Motor neuron (in vitro differentiated cells): Measurements from ENCODE around the gene NGB. TPM values are rescaled to one million over a fixed set of nuclear protein-coding genes. Genes with fewer than 3 reads are reported as not detected.

ENCODE experiments used
- ATAC-seq, 8 experiments: fragments of 200-7000 bp; cut with Tn5 transposase; replicated peaks in 6 of 8; 2 replicates each; pipeline ENCODE4 v1.8.0; 2021; ENCODE audit warnings: mild to moderate bottlenecking in 8 of 8, moderate library complexity in 8 of 8
- H3K27ac ChIP-seq, 2 donors: fragments of 250-450 bp; sonication (Bioruptor Pico); 2 replicates each; pipeline ENCODE4 v1.9.0; 2021; ENCODE audit warnings: antibody characterized with exemption in 2 of 2, mild to moderate bottlenecking in 2 of 2, moderate library complexity in 1 of 2
- H3K4me1 ChIP-seq, 2 donors: fragments of 250-450 bp; sonication (Bioruptor Pico); replicated peaks in 1 of 2; 2 replicates each; pipeline ENCODE4 v1.6.1; 2021; ENCODE audit warnings: antibody characterized with exemption in 2 of 2, mild to moderate bottlenecking in 2 of 2, moderate library complexity in 1 of 2
- H3K4me3 ChIP-seq, 5 donors: fragments of 250-450 bp; sonication (Bioruptor Pico); 2 replicates each; pipeline ENCODE4 v1.9.0; 2021; ENCODE audit warnings: antibody characterized with exemption in 5 of 5, mild to moderate bottlenecking in 5 of 5, moderate library complexity in 4 of 5
- WGBS, 10 experiments: fragments of 450-650 bp; shearing (Covaris generic); methylation state at CpG; one replicate each; pipeline ENCODE4 v1.0.0; 2022; 5-methylcytosine and 5-hydroxymethylcytosine counted together
- in situ Hi-C, 9 experiments: fragments of 400-800 bp; cut with MboI; loops; one replicate each; pipeline ENCODE4 v1.15.0; 2021; ENCODE audit warnings: low sequenced_read_pairs in 9 of 9, low pct_unique_long_range_greater_than_20kb in 2 of 9; ENCODE audit not compliant: unreplicated experiment in 9 of 9
- total RNA-seq, 8 experiments: library from RNA; unstranded; fragments of 300-600 nt; gene quantifications; 2 replicates each; pipeline versions ENCODE4 v1.2.3 to v1.2.4, GENCODE V29; 2022

The NGB gene
- total RNA-seq, 8 experiments from 2014 or later, result 0.09 to 0.85 (median 0.35) TPM; not detected in 1

- WGBS, 10 experiments, result 4 to 100% (median 90%) methylated on average over 1 to 4 of the region's 10 CpGs; no CpG with 5 or more reads in 6 of the 10 experiments
- in situ Hi-C loops, result no loop called here
- H3K4me3 ChIP-seq, result no peak overlapping the region
- ATAC-seq, result no peak
- H3K27ac ChIP-seq, result no peak overlapping the region
- H3K4me1 ChIP-seq, result no peaks in the 10 kb centered on the region
Measured at GRCh38 chr14:77257700-77258099, 13.3 kb downstream of the NGB start.

DNA sequence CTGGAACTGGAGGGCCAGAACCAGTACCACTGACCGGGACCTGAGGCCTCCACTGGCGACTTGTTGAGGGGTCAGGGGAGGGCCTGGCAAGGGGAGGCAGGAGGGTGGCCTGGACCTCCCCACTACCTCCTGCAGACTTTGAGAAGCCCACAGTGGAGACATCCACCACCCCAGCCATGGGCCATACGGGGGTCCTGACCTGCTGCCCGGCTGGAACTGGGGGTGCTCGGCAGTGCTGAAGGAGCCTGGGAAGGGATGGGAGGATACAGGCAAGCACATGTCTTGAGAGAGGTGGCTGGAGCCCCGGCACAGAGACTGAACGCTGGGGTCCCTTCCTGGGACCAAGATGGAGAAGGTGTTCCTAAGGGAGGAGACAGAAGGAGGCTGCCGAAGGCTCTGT lies 14.3 kb downstream of the NGB start:
- ATAC-seq, result peak in 2 of 8 experiments; percentile 6 to 10
- in situ Hi-C loops, result no loop called here
- no peak overlapping the region for H3K4me3 ChIP-seq
- no peaks in the 10 kb centered on the region for H3K4me1 ChIP-seq
- 7 to 100% (median 80%) methylated on average over 1 to 2 of the region's 8 CpGs; no CpG with 5 or more reads in 7 of the 10 experiments for WGBS, 10 experiments
- H3K27ac ChIP-seq, result no peak overlapping the region

DNA sequence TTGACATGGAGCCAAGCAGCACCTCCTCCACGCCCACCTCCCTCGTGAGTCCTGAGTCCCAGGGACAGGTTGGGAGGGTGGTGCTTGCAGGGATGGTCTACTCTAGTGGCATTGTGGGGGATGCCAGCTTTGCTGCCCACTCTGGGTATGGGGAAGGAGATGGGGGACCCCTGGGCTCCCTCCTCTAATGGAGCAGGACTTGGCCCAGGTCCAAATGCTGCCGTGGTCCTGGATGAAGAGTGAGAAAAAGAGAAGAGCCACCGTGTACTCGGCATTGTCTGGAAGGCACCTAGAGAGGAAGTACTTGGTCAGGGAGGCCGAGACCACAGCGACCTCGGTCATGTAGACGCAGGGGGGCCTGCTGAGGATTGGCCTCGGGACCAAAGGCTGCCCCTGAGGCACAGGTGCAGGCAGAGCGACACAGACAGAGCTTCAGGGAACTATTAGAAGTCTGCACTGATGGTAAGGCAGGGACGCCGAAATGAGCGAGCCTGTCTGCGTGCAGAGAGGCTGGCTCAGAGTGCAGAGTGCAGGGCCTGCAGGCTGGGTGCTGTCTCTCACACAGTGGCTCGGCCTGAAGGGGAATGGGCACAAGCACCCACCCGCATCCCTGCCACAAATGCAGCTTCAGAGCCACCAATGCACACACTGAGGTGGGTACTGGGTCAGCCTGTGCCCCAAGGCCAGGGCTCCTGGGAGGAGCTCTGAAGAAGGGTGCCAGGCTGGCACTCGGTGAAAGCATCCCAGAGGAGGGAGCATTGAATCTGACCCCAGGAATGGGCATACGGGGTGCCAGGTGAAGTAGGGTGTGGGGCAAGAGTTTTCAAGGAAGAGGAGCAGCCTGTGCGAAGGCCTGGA lies 17.4 kb downstream of the NGB start:
- Histone ChIP-seq H3K4me3 (no peak overlapping the region), H3K27ac (no peak overlapping the region), H3K4me1 (no peaks in the 10 kb centered on the region)
- 0 to 100% (median 70%) methylated on average over 1 to 10 of the region's 20 CpGs; no CpG with 5 or more reads in 1 of the 10 experiments for WGBS, 10 experiments
- in situ Hi-C loops, result no loop called here
- ATAC-seq, result no peak

- ATAC-seq, result no peak
- Histone ChIP-seq H3K4me3 (no peak overlapping the region), H3K4me1 (no peaks in the 10 kb centered on the region), H3K27ac (no peak overlapping the region)
- in situ Hi-C loops, result no loop called here
- 76 to 100% (median 83%) methylated on average over 1 to 10 of the region's 11 CpGs; no CpG with 5 or more reads in 6 of the 10 experiments for WGBS, 10 experiments
Measured at GRCh38 chr14:77251870-77252269, 19.1 kb downstream of the NGB start.

GRCh38 chr14:77250927-77251326 lies 20.1 kb downstream of the NGB start:
- WGBS, 10 experiments, result 26 to 97% (median 73%) methylated on average over 2 to 6 of the region's 6 CpGs
- H3K27ac ChIP-seq, result no peak overlapping the region
- ATAC-seq, result no peak
- H3K4me1 ChIP-seq, result no peaks in the 10 kb centered on the region
- in situ Hi-C loops, result no loop called here
- H3K4me3 ChIP-seq, result no peak overlapping the region

DNA sequence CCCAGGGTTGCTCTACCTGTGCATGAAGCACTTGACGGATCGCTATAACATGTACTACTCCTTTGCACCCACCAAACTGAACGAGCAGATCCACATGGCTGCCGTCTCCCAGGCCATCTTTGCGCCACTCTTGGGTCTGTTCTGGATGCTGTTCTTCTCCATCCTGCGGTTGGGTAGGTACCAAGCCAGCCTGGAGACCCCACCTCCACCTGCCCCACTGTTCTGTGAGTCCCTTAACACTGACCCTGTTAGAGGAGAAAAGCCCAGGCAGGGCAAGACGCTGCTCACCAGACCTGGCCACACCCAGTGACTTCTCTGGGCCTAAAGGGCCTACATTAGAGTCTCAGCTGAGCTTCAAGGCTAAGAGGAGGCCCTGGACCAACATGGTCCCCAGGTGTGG lies 21.7 kb downstream of the NGB start:
- no peaks in the 10 kb centered on the region for H3K4me1 ChIP-seq
- no peak for ATAC-seq
- in situ Hi-C loops, result no loop called here
- 43 to 100% (median 92%) methylated on average over 1 to 7 of the region's 7 CpGs; no CpG with 5 or more reads in 3 of the 10 experiments for WGBS, 10 experiments
- no peak overlapping the region for H3K4me3 ChIP-seq
- H3K27ac ChIP-seq, result no peak overlapping the region

DNA sequence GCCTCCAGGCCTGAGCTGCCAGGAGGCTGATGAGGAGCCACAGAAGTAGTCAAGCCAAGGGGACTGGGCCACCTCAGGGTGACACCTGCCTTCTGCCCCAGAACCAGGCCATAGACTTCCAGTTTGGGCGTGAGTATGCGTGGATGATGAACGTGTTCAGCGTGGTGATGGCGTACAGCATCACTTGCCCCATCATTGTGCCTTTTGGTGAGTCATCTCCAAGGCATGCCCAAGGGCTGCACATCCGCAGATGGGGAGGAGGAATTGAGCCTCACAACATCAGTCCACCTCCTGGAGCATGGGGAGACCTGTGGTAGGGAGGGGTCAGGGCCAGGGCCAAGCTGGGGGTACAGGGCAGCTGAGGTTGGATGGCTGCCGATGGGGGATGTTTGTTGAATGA lies 22.3 kb downstream of the NGB start:
- Histone ChIP-seq H3K27ac (no peak overlapping the region), H3K4me3 (no peak overlapping the region), H3K4me1 (no peaks in the 10 kb centered on the region)
- in situ Hi-C loops, result no loop called here
- ATAC-seq, result no peak
- WGBS, 10 experiments, result 80 to 100% (median 100%) methylated on average over 1 to 2 of the region's 7 CpGs; no CpG with 5 or more reads in 7 of the 10 experiments

GRCh38 chr14:77246784-77247183 lies 24.2 kb downstream of the NGB start:
- WGBS, 10 experiments, result 60 to 100% (median 100%) methylated on average over 1 of the region's 1 CpG; no CpG with 5 or more reads in 3 of the 10 experiments
- no peak overlapping the region for H3K4me3 ChIP-seq
- in situ Hi-C loops, result no loop called here

GRCh38 chr14:77245820-77246219 lies 25.2 kb downstream of the NGB start:
- ATAC-seq, result no peak
- in situ Hi-C loops, result no loop called here
- no peak overlapping the region for H3K27ac ChIP-seq
- H3K4me1 ChIP-seq, result no peaks in the 10 kb centered on the region
- H3K4me3 ChIP-seq, result no peak overlapping the region
- WGBS, 10 experiments, result 0 to 100% (median 80%) methylated on average over 1 to 4 of the region's 4 CpGs

More at GRCh38 chr14:77246784-77247183, 24.2 kb downstream of the NGB start:
- ATAC-seq, result no peak
- H3K27ac ChIP-seq, result no peak overlapping the region
- no peaks in the 10 kb centered on the region for H3K4me1 ChIP-seq

DNA sequence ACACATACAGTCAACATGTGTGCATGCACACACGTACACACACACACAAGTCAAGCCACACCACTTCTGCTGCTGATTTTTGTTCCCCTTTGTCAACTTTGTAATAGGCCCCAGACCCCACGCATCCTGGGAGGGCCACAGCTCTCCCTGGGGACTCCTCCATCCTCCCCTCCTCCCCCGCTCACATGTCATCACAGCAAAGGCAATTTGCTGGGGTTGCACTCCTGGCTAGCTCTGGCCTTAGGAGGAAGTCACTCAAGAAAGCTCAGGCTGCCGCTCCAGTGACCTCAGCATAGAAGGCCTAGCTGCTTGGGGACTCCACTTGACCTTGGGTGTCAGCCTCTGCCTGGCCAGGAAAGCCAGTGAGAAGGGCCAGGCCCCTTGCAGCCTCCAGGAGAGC lies 27.2 kb downstream of the NGB start:
- ATAC-seq, result no peak
- WGBS, 10 experiments, result 0 to 100% (median 35%) methylated on average over 1 to 2 of the region's 4 CpGs; no CpG with 5 or more reads in 6 of the 10 experiments
- in situ Hi-C loops, result no loop called here
- H3K4me3 ChIP-seq, result no peak overlapping the region
- H3K4me1 ChIP-seq, result no peaks in the 10 kb centered on the region
- H3K27ac ChIP-seq, result no peak overlapping the region

- no peaks in the 10 kb centered on the region for H3K4me1 ChIP-seq
- in situ Hi-C loops, result no loop called here
- H3K27ac ChIP-seq, result no peak overlapping the region
- WGBS, 10 experiments, result 0 to 87% (median 60%) methylated on average over 1 to 10 of the region's 12 CpGs; no CpG with 5 or more reads in 3 of the 10 experiments
- no peak for ATAC-seq
- no peak overlapping the region for H3K4me3 ChIP-seq
Measured at GRCh38 chr14:77242752-77243151, 28.3 kb downstream of the NGB start.

DNA sequence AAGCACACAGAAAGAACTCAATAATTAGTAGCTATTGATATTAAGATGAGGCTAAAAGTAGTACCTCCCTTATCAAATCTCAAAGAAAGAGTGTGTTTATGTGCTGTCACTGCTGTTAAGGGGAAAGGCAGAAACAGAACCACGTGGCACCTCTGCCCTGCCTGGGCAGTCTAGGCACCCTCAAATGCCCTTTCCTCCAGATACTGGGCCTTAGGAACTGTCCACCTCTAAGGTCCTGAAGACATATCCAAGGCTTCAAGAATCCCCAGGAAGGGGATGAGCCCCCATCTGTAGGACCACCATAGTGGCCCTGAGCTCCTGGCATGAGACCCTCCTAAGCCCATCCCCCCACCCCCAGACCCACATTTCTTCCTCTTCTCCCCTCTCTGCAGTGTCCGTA lies 29.1 kb downstream of the NGB start:
- ATAC-seq, result no peak
- in situ Hi-C loops, result no loop called here
- WGBS, 10 experiments, result 20 to 64% (median 57%) methylated on average over 1 to 2 of the region's 2 CpGs; no CpG with 5 or more reads in 7 of the 10 experiments
- no peak overlapping the region for H3K27ac ChIP-seq
- H3K4me1 ChIP-seq, result no peaks in the 10 kb centered on the region
- H3K4me3 ChIP-seq, result no peak overlapping the region

DNA sequence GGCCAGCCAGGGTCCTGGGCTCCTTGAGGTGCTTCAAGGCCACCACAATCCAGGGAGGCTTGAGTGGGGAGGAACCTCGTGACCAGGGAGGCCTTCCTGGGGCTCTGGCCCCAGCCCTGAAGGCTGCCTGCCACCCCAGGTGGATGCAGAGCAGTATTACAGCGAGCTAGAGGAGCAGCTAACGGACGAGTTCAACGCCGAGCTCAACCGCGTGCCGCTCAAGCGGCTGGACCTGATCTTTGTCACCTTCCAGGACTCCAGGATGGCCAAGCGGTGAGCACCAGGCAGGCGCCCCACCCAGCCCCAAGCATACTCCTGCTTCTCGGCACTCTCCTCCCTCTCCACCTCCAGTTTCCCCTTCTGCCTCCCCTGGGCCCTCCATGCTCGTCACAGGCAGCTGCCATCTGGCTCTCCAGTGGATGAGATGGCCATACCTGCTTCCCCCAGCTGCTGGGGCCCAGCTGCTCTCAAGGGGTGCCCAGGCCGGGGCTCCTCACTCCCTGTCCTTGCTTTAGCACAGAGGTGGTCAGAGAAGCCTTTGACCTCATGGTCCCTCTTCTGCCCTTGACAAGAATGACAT lies 30.6 kb downstream of the NGB start:
- H3K4me1 ChIP-seq, result no peaks in the 10 kb centered on the region
- no peak overlapping the region for H3K27ac ChIP-seq
- 29 to 100% (median 85%) methylated on average over 1 to 10 of the region's 15 CpGs; no CpG with 5 or more reads in 5 of the 10 experiments for WGBS, 10 experiments
- no peak overlapping the region for H3K4me3 ChIP-seq
- no peak for ATAC-seq
- in situ Hi-C loops, result no loop called here
